Bone marrow (tissue), 2 donors: ENCODE data around the gene ESRRB.

ENCODE experiments used
- DNase-seq, 2 donors: peaks; one replicate each; lab custom pipeline; 2025; lab: John Stamatoyannopoulos, UW

ESRRB gene

DNA sequence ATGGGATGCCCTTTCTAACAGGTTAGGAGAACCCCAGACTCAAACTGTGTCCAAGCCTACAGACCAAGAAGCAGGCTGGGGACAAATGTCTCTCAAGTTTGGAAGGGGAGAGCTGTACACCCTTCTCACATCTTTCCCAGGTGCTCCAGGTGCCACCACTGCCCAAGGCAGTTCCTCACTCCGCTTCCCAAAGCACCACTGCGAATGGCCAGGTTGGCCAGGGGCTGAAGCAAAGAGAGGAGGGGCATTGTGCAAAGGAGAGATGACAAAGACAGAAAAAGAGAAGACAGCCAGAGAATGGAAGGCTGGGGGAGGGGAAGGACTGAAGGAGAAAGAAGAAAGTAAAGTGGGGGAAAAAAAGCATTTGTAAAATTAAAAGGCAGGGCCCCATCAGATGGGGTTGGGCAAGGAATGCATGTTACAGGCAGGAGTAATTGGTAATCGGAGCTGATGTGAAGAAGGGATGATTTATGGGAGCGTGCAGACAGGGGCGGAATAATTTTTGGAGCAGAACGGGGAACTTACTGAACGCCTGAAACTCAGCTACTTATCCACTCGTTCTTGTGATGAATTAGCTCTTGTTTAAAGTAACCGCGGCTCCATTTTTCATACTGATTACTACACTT is 165.8 kb downstream of the ESRRB start:
- no peak for DNase-seq

- DNase-seq = no peak
These were observed 170.7 kb downstream of the ESRRB start for GRCh38 chr14:76546426-76547221.

DNA sequence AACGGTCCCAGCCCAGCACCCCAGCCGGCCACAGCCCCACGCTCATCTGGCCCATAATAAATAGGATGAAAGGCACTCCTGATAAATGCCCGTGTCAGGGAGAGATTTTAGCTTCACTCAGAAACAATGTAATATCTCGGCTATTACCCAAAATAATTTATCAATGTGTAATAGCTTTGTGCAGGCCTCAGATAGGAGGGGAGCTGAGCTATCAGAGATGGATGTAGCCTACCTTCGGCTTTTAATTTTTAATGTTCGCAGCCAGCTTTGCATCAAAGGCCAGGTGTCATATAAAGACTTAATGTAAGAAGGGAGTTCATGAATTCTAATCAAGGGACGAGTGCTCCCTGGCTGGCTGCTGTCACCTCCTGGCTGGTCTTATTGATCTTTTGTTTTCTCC is 171.9 kb downstream of the ESRRB start:
- DNase-seq = no peak

- no peak for DNase-seq
These were observed 174.6 kb downstream of the ESRRB start for GRCh38 chr14:76550534-76550933.

DNA sequence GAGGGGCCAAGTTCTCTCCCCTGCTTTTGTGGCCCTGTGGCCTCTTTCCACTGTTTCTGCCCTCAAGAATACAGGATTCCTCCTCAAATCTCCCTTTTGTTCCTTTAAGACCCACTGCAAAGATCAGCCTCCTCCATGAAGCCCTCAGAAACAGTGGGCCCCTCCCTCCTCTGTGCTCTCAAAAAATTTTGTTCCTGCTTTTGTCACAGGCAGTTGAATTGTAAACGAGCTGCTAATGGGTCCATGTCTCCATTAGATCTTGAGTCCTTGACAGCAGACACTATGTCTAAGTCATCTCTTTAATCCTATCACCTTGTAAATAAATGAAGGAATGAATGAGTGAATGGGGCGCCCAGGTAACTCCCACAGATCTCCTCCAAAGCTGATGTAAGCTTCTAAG is 175.2 kb downstream of the ESRRB start:
- DNase-seq = no peak
